Mesodermal cell (in vitro differentiated cells): ENCODE results near the gene LRRC19.
A peak's percentile ranks its signal among the peaks of the same experiment; 100 is the strongest.

ENCODE experiments used
- H3K27ac ChIP-seq: 2 replicates; pipeline ENCODE4 v1.7.0; 2013; ENCODE audit warnings: mild to moderate bottlenecking, low read depth, low read length, moderate library complexity; ENCODE audit not compliant: severe bottlenecking
- H3K36me3 ChIP-seq: 2 replicates; pipeline ENCODE4 v1.7.1; 2013; ENCODE audit warnings: mild to moderate bottlenecking, low read length, moderate library complexity; ENCODE audit not compliant: control insufficient read depth, insufficient read depth
- H3K4me1 ChIP-seq: one replicate; pipeline ENCODE4 v1.7.1; 2013; ENCODE audit warnings: mild to moderate bottlenecking, low read length; ENCODE audit not compliant: insufficient read depth, control insufficient read depth, poor library complexity, severe bottlenecking
- H3K4me3 ChIP-seq: 2 replicates; pipeline ENCODE4 v1.7.0; 2013; ENCODE audit warnings: low read length, control low read depth, mild to moderate bottlenecking; ENCODE audit not compliant: insufficient read depth, poor library complexity, severe bottlenecking; ENCODE audit errors: extremely low read depth
- H3K9me3 ChIP-seq: 2 replicates; pipeline ENCODE4 v1.7.1; 2013; ENCODE audit warnings: mild to moderate bottlenecking, low read length, moderate library complexity; ENCODE audit not compliant: control insufficient read depth
- WGBS, 2 experiments: methylation state at CpG; one replicate each; pipeline ENCODE4 v1.1.5; 2013; ENCODE audit warnings: missing lambda C conversion rate in 2 of 2; ENCODE audit not compliant: insufficient coverage in 2 of 2; 5-methylcytosine and 5-hydroxymethylcytosine counted together

Gene LRRC19

DNA sequence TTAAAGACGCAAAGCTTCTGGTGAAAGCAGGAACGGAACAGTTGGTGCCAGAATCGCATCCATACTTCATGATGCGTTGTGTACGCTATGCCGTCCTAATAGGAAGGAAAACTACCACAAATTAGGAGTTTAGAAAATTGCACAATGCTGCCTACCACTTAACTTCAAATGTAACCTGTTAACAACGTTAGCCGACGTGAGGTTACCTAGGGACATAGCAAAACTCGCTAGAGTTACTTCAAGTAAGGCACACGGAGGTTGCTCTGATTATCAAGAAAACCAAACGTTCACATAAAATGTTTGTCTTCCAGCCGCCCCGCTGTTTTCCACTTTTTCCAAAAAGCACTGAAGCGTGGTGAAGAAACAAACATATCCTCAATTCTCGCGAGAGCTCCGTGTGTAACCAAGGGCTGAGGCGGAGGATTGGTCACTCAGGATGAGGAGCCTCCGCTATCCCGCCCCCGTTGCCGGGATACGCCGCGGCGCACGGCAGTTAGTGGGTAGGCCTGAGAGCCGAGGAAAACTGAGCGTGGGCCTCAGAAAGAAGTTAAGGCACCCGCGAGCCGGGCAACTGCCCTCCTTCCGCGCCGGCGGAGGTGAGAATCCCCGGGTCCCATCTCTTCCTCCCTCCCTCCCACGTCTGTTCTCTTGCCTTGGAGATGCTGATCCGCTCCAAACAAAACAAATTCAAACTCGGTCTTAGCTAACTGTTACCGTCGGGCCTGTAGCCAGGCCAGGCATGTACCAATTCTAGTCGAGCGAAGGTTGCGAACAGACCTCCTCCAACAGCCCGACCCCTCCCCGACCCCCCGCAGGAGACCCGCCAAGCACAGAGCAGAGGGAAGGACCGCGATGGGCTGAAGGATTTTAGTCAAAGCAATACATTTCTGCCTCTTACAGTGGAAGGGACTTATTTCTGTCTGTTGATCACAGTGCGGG is 49.3 kb downstream of the LRRC19 start, which contains the start of gene IFT74:
Gene IFT74, plus strand, starts transcription at position 492 of the 939 bp plus-strand sequence. CDS start 5,556 bp downstream, outside the sequence.
- H3K4me3 ChIP-seq, result peak within 1 kb of the TSS; percentile 60
- H3K4me1 ChIP-seq, result peaks cover 5% of the 10 kb centered on the region
- WGBS, 2 experiments, result 10 to 17% methylated on average over 42 to 46 of the region's 53 CpGs
- H3K27ac ChIP-seq, result peak within 1 kb of the TSS; percentile 95
- no peaks in the 10 kb centered on the region for H3K36me3 ChIP-seq
- H3K9me3 ChIP-seq, result no peaks in the 10 kb centered on the region

DNA sequence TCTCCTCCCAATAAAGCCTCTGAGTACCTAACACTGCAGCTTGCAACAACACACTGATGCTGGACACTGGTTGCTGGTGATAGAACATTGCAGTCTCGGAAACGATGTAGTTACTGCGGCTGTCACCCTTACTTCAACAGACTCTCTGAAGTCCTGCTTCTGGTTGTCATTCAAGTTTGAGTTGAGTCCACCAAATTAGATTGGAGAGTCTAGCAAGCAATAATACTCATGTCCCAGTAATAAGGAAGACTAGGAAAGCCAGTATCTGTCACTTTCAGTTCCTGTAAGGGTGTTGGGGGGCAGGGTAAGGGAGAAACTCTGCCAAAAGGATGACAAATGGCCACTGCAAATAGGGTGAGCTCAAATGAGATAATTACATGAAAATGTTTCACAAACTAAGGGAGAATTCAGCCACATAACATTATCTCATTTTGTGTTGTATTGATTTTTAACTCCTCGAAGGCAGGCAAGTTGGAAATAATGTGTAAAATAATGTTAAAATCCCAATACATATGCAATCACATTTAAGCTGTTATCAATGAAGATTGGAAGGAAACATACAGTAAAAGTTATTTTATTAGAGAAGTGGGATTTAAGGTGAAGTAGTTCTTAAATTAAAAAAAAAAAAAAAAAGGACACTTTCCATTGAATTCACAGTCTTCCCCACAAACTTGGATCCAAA is 50.1 kb downstream of the LRRC19 start:
- Histone ChIP-seq H3K27ac (peak overlapping the region; percentile 95), H3K36me3 (no peaks in the 10 kb centered on the region), H3K4me1 (peaks cover 5% of the 10 kb centered on the region), H3K9me3 (no peaks in the 10 kb centered on the region), H3K4me3 (peak overlapping the region; percentile 60)
- WGBS, 2 experiments, result 90 to 92% methylated on average over 2 to 3 of the region's 4 CpGs

DNA sequence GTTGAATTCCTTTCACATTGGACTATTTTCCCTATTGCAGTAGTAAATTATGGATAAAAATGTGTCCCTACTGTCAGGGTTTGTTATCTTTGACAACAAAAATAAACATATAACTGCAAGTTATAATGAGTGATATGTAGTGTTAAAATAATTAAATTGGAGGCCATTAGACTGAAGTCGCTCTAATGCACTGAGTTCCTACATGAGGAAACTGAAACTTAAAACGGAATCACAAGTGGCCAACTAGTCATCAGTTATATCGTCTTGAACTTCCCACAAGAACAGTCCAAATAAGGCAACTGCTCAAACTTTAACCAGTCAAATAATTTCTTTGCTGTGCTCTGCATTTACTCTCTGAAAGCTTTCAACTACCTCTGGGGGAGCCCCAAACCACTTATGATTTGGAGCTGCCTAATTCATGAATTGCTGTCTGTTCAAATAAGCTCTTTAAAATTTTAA is 51.4 kb downstream of the LRRC19 start:
- Histone ChIP-seq H3K4me3 (no peak overlapping the region), H3K4me1 (peaks cover 5% of the 10 kb centered on the region), H3K9me3 (no peaks in the 10 kb centered on the region), H3K27ac (no peak overlapping the region), H3K36me3 (no peaks in the 10 kb centered on the region)
- WGBS, 2 experiments, result 84 to 98% methylated on average over 3 of the region's 3 CpGs

DNA sequence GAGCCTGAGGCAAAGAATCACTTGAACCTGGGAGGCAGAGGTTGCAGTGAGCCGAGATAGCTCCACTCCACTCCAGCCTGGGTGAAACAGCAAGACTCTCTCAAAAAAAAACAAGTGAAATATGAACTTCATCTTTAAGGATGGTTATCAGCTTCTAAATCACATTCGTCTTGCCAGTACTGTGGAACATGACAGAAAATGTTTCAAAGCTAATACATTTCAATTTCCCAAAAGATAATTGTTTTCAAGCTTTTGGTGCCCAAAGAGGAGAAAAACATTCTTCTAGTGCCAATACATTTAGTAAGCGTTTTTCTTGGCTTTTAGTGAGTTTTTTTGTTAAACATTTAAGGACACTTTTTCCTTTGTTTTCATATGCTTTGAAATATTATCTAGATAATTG is 53.7 kb downstream of the LRRC19 start:
- Histone ChIP-seq H3K27ac (no peak overlapping the region), H3K36me3 (no peaks in the 10 kb centered on the region), H3K9me3 (no peaks in the 10 kb centered on the region), H3K4me1 (peaks cover 5% of the 10 kb centered on the region), H3K4me3 (no peak overlapping the region)
- WGBS, 2 experiments, result 92 to 100% methylated on average over 2 of the region's 3 CpGs

DNA sequence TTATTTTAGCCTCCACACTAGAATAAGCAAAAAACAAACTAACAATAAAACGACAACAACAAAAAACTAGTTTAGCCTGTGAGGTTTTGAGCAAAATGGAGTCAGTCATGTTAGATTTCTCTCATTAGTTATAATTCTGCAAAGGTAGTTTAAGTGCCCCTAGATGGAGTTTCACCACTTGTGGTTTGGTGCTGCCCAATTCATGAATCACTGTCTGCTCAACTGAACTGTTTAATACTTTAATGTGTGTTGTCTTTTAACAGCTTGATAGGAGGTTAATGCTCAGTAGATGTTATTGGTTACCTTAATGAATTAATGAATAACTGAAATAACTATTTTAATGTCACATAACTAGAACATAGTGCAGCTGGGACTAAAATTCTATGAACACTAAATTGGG is 55.0 kb downstream of the LRRC19 start:
- no peaks in the 10 kb centered on the region for H3K9me3 ChIP-seq
- H3K36me3 ChIP-seq, result no peaks in the 10 kb centered on the region
- no peak overlapping the region for H3K4me3 ChIP-seq
- H3K27ac ChIP-seq, result no peak overlapping the region
- no CpG with 5 or more reads among the region's 1 CpG for WGBS, 2 experiments
- peaks cover 5% of the 10 kb centered on the region for H3K4me1 ChIP-seq

DNA sequence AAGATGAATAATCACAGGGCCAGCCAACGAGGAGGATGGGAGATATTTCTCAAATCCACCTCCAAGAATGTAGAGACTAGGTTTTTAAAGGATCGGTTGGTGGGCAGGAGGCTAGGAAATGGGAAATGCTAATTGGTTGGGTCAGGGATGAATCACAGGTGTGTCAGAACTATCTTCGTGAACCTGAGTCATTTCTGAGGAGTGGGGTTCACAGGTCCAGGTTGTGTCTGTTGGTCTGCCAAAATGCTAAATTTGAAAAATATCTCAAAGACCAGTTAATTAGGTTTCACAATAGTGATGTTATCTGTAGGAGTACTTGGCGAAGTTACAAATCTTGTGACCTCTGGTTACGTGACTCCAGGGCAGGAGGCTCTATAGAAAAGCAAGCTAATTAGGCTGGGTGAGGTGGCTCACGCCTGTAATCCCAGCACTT is 55.8 kb downstream of the LRRC19 start:
- WGBS, 2 experiments, result 85 to 89% methylated on average over 3 to 6 of the region's 6 CpGs
- Histone ChIP-seq H3K36me3 (peaks cover under 1% of the 10 kb centered on the region), H3K4me1 (no peaks in the 10 kb centered on the region), H3K27ac (no peak overlapping the region), H3K4me3 (no peak overlapping the region), H3K9me3 (no peaks in the 10 kb centered on the region)

DNA sequence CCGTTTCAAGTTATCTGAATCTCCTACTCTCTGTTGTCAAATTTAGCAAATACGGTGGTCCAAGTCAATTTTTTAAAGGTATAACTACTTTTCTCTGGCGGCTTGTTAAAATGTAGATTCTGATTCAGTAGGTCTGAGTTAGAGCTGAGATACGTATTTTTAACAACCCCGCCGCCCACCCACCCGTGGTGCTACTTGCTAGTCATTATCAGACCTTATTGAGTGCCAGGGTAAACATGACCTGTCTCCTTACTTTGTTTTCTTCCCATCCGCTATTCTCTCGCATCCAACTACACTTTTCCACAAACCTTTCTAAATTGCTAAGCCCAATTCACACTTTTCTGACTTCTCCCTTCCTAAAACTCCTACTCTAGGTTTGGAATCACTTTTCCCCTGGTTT is 57.7 kb downstream of the LRRC19 start:
- peaks cover 19% of the 10 kb centered on the region for H3K36me3 ChIP-seq
- no peaks in the 10 kb centered on the region for H3K9me3 ChIP-seq
- peak overlapping the region; percentile 96 for H3K4me3 ChIP-seq
- H3K27ac ChIP-seq, result peak overlapping the region; percentile 98
- no peaks in the 10 kb centered on the region for H3K4me1 ChIP-seq
- WGBS, 2 experiments, result 0 to 2% methylated on average over 4 of the region's 9 CpGs

DNA sequence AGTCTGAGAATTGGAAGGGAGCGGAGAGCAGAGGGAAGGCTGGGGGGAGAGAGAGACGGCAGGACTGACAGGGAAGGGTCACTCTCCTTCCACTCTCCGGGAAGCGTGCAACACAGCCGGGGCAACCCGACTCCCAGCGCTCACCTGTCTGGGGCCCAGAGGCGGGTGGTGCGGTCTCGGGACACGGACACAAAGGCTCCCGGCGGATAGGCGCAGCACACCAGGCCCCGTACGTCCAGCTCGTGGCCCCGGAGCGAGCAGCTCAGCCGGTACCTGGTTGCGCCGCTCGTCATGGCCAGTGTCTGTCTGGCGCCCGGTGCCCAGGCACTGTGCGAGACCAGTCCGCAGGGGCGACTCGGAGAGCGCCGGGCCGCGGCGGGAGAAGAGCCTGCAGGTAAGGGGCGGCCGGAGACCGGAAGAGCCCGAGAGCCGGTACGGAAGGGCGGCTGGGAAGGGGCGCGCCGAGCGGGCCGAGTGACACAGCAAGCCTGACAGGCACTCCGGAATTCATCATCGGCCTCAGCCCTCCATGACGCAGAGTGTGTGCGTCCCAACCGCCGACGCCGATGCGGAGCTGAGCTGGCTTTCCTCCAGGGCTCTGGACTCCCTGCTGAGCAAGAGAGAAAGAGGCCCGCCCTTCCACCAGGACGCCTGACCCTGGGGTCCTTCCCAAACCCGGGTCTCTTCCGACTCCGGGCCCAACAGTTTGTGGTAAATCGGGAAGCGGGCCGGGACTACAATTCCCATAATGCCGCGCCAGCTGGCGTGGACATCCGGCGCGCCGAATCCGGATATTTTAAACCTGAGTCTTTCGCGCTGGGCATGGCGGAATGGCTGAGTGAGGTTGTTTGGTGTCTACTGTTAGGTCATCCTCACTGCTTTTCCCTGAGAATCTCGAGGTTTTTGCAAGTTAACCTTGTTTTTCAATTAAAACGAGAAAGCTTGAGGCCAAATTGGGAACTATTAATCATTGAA is 58.4 kb downstream of the LRRC19 start, which contains the start of gene PLAA:
Gene PLAA, minus strand, starts transcription at position 490 of the 975 bp plus-strand sequence. Its CDS starts 197 bp downstream, at position 293.
- no peaks in the 10 kb centered on the region for H3K9me3 ChIP-seq
- H3K36me3 ChIP-seq, result peaks cover 25% of the 10 kb centered on the region
- peak within 1 kb of the TSS; percentile 96 for H3K4me3 ChIP-seq
- no peaks in the 10 kb centered on the region for H3K4me1 ChIP-seq
- 0% methylated on average over 69 to 74 of the region's 76 CpGs for WGBS, 2 experiments
- H3K27ac ChIP-seq, result peak within 1 kb of the TSS; percentile 98

DNA sequence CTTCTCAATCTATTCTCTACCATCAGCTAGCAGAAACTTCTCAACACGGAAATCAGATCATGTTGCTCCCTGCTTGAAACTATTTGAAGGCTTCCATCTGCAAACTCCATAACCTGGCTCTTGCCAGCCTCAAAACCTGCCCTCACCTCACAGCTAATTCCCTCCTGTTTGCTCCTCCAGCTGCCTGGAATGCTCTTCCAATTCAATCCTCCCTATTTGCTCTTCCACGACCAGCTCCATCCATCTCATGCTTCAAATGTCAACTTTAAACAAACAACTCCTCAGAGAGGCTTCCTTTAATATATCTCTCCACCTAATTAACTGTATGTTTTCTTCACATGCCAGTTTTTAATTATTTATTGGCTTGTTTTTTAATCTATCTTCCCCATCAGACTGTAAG is 59.9 kb downstream of the LRRC19 start:
- 20 to 23% methylated on average over 2 of the region's 2 CpGs for WGBS, 2 experiments
- Histone ChIP-seq H3K9me3 (no peaks in the 10 kb centered on the region), H3K4me1 (no peaks in the 10 kb centered on the region), H3K27ac (no peak overlapping the region), H3K4me3 (peak overlapping the region; percentile 96), H3K36me3 (peaks cover 30% of the 10 kb centered on the region)
